ENCODE results near the gene PLCB4. TPM values are rescaled to one million over a fixed set of nuclear protein-coding genes. Genes with fewer than 3 reads are reported as not detected.

The PLCB4 gene
- total RNA-seq, 1 experiment from 2014 or later, result 10.1 TPM

DNA sequence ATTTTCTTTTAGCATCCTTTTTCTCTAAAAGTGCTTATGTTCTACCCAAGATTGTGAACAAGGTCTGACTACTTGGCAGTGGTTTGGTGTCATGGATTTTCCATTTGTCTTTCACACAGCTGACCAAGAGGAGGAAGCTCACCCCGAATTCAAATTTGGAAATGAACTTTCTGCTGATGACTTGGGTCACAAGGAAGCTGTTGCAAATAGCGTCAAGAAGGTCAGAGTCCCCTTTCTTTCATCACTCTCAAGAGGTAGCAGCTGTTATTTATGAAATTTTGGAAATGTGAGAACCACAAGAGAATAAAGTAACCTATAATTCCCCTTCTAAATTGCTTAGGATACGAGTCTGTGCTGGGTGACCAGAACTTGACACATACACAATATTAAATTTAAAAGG lies 332.5 kb downstream of the PLCB4 start:
- H3K23me2 ChIP-seq (ENCODE audit: insufficient read length, low read depth, low read length, poor library complexity, severe bottlenecking), result no peaks in the 10 kb centered on the region
- H3K9me3 ChIP-seq (ENCODE audit: control insufficient read depth, low read depth, low read length), result no peaks in the 10 kb centered on the region
- H4K20me1 ChIP-seq (ENCODE audit: control insufficient read depth, insufficient read depth, insufficient read length), result no peaks in the 10 kb centered on the region
- no peak overlapping the region for H3K14ac ChIP-seq (ENCODE audit: insufficient read depth, low read length)
- no peak for DNase-seq
- no peaks in the 10 kb centered on the region for H3K79me1 ChIP-seq (ENCODE audit: insufficient read depth, low read depth, low read length, poor library complexity, severe bottlenecking)
- Mint-ChIP-seq H3K36me3 (ENCODE audit: insufficient read depth in 1 of 3, low read depth in 3 of 3) (0 out of 7 replicates have a peak, but pooled peaks cover 0 to 4% (median 0%) of the 10 kb centered on the region in 3 experiments), H3K4me1 (peaks cover 9 to 13% of the 10 kb centered on the region in 2 experiments), H3K9me3 (no peaks in the 10 kb centered on the region), H3K27me3 (ENCODE audit: low read depth) (no peaks in the 10 kb centered on the region), H3K4me3 (no peak overlapping the region), H3K27ac (no peak overlapping the region)
- no peak overlapping the region for H4K91ac ChIP-seq (ENCODE audit: insufficient read length, low read depth, low read length)
- no peak overlapping the region for H3K4me2 ChIP-seq (ENCODE audit: insufficient read depth, insufficient read length, low read length)
- H3T11ph ChIP-seq (ENCODE audit: low read length), result no peak overlapping the region
- no peaks in the 10 kb centered on the region; the same call in 1 of the 2 replicates for H3K4me1 ChIP-seq (ENCODE audit: insufficient read depth, low read length)
- TF ChIP-seq CTCF (conservative IDR thresholded peaks at IDR 0.05), result no peak
- no peak overlapping the region for H2BK5ac ChIP-seq (ENCODE audit: insufficient read length, low read length)
- no peak overlapping the region for H2BK20ac ChIP-seq (ENCODE audit: low read depth, low read length, poor library complexity, severe bottlenecking)
- H3K27me3 ChIP-seq (ENCODE audit: insufficient read depth, low read length), result no peaks in the 10 kb centered on the region
- H2BK12ac ChIP-seq (ENCODE audit: insufficient read length, low read depth, low read length), result no peak overlapping the region
- H4K8ac ChIP-seq (replicated peaks; ENCODE audit: insufficient read length, low read depth, low read length), result no peak overlapping the region
- no peak overlapping the region for H2AK5ac ChIP-seq (ENCODE audit: insufficient read length, low read length)
- no CpG with 5 or more reads among the region's 3 CpGs for WGBS (ENCODE audit: extremely low coverage, insufficient read length, low lambda C conversion rate)
- H4K5ac ChIP-seq (ENCODE audit: insufficient read length, low read depth, low read length), result no peak overlapping the region
- H3K79me2 ChIP-seq (ENCODE audit: insufficient read depth, low read length), result no peaks in the 10 kb centered on the region
- H3K18ac ChIP-seq (ENCODE audit: insufficient read length, low read depth, low read length), result no peak overlapping the region
- H2AFZ ChIP-seq (ENCODE audit: low read length), result no peak overlapping the region
- no peak overlapping the region for H3K27ac ChIP-seq (ENCODE audit: insufficient read length, low read depth, low read length)
- no peak overlapping the region for H3K56ac ChIP-seq (ENCODE audit: insufficient read length, low read depth, low read length)
- H2BK120ac ChIP-seq (ENCODE audit: low read depth, low read length, poor library complexity, severe bottlenecking), result no peak overlapping the region
- H3K9ac ChIP-seq (ENCODE audit: extremely low read depth, insufficient read length, low read length), result no peak overlapping the region
- no peak overlapping the region for H3K4ac ChIP-seq (ENCODE audit: low read depth, low read length)
- H3K23ac ChIP-seq (ENCODE audit: insufficient read length, low read depth, low read length), result no peak overlapping the region
- H2BK15ac ChIP-seq (ENCODE audit: low read depth, low read length), result no peak overlapping the region
